Loucy (cell line): ENCODE measurements around the gene LRP1-AS.

Source experiments
- CTCF ChIP-seq: fragments of 200-600 bp; sonication (generic); conservative IDR thresholded peaks from 2 replicates; pipeline ENCODE4 v1.5.1; 2014; ENCODE audit warnings: mild to moderate bottlenecking, antibody characterized with exemption, low read length
- EZH2phosphoT487 ChIP-seq: fragments of 200-600 bp; IDR thresholded peaks from 2 replicates; pipeline ENCODE4 v1.6.1; 2018; ENCODE audit warnings: antibody characterized with exemption, mild to moderate bottlenecking, moderate library complexity, borderline replicate concordance

GRCh38 chr12:57133013-57133569, 14.3 kb downstream of the LRP1-AS start:
- no peak for TF ChIP-seq CTCF
- TF ChIP-seq EZH2phosphoT487, result no peak
